ENCODE results near the gene ARFGEF3.

Gene ARFGEF3

GRCh38 chr6:138293428-138294395 is 132.0 kb downstream of the ARFGEF3 start:
- Mint-ChIP-seq H3K36me3 (no peaks in the 10 kb centered on the region), H3K27me3 (no peaks in the 10 kb centered on the region), H3K4me1 (no peaks in the 10 kb centered on the region), H3K9me3 (no peaks in the 10 kb centered on the region), H3K27ac (no peak overlapping the region), H3K4me3 (no peak overlapping the region)
- no peak for DNase-seq
- CTCF ChIA-PET: no interaction called here

DNA sequence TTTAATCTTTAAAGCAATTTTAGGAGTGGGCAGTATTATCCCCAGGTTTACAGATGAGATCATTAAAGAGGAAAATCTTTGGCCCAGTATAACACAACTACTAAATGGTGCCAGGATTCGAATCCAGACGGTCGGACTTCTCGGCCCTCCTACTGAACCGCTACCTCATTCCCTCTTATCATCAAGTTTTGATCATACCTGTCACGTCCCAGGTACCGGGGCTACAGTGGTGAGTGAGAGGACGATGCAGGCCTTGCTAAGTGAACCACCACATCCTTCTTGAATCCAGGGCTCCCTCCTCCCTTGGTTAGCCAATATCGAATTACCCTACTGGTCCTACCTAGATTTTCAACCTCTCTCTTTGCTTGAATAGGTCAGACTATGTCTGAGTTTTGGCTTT is 134.6 kb downstream of the ARFGEF3 start:
- Mint-ChIP-seq H3K4me1 (no peaks in the 10 kb centered on the region), H3K27ac (no peak overlapping the region), H3K27me3 (no peaks in the 10 kb centered on the region), H3K9me3 (no peaks in the 10 kb centered on the region), H3K4me3 (no peak overlapping the region), H3K36me3 (no peaks in the 10 kb centered on the region)
- no peak for DNase-seq
- CTCF ChIA-PET: no interaction called here

DNA sequence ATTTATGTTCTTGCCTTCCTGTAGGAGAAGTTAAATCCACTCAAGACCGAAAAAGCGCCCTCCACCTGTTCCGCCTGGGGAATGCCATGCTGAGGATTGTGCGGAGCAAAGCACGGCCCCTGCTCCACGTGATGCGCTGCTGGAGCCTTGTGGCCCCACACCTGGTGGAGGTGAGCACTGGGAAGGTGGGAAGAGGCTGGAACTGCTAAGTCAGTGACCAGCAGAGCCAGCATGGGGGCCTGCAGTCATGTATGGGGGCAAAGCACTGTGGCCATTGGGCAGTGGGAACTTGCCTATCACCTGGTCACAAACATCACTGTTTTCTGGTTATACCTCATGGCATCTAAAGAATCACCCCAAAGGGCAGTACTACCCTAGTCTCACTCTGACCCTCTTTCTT is 135.0 kb downstream of the ARFGEF3 start:
- Mint-ChIP-seq H3K27ac (no peak overlapping the region), H3K36me3 (no peaks in the 10 kb centered on the region), H3K4me1 (no peaks in the 10 kb centered on the region), H3K9me3 (no peaks in the 10 kb centered on the region), H3K4me3 (no peak overlapping the region), H3K27me3 (no peaks in the 10 kb centered on the region)
- DNase-seq: no peak
- CTCF ChIA-PET: interaction anchor here (0.8 to 1.2 kb wide), 2 partner anchors 9 to 13 kb away, joined by 4 read pairs; no protein-coding TSS in a partner anchor

DNA sequence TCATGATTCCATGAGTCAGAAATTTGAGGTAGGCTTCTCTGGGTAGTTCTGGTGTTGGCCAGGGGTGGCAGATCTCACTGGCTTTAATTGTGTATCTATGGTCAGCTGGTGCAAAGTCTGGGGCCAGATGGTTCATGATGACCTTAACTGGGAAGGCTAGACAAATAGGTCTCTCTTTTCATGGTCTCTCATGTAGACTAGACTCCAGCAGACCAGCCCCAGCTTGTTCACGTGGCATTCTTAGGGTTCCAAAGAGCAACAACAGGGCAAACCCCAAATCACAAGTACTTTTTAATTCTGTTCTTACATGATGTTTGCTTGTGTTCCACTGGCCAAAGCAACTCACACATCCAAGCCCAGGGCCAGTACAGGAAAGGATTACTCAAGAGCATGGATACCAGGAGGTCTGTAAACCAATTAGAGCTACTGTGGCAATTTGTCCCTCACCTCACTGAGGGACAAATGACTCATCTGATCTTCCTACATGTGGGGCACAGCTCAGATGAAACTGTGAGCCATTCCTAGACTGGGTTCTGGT is 136.1 kb downstream of the ARFGEF3 start:
- Mint-ChIP-seq H3K27ac (no peak overlapping the region), H3K4me3 (no peak overlapping the region), H3K9me3 (no peaks in the 10 kb centered on the region), H3K4me1 (no peaks in the 10 kb centered on the region), H3K27me3 (no peaks in the 10 kb centered on the region), H3K36me3 (no peaks in the 10 kb centered on the region)
- CTCF ChIA-PET: interaction anchor here (0.8 to 1.4 kb wide), 3 partner anchors 9 to 14 kb away, joined by 3 to 4 read pairs (median 4); no protein-coding TSS in a partner anchor
- no peak for DNase-seq

DNA sequence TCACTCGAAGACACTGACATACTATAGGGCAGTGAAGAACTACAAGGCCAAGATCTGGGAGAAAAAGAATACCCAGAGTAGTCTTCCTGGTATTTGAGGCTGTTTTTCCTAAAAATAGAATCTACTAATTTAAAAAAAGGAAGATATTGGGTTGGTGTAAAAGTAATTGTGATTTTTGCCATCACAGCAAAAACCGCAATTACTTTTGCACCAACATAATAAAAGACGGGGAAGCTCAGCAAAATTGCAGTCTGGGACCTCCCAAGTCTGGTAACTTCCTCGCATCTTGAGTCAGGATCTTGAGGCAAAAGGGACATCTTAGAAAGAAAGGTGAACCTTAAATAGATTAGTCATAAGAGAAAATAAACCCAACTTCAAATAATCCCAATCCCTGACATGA is 138.7 kb downstream of the ARFGEF3 start:
- H3K27ac Mint-ChIP-seq: no peak overlapping the region
- H3K4me3 Mint-ChIP-seq: no peak overlapping the region
- H3K4me1 Mint-ChIP-seq: no peaks in the 10 kb centered on the region
- H3K27me3 Mint-ChIP-seq: no peaks in the 10 kb centered on the region
- CTCF ChIA-PET: no interaction called here
- no peaks in the 10 kb centered on the region for H3K9me3 Mint-ChIP-seq
- no peaks in the 10 kb centered on the region for H3K36me3 Mint-ChIP-seq
- no peak for DNase-seq

GRCh38 chr6:138302554-138302953 is 140.8 kb downstream of the ARFGEF3 start:
- Mint-ChIP-seq H3K27ac (no peak overlapping the region), H3K9me3 (no peaks in the 10 kb centered on the region), H3K36me3 (no peaks in the 10 kb centered on the region), H3K4me3 (no peak overlapping the region), H3K4me1 (no peaks in the 10 kb centered on the region), H3K27me3 (no peaks in the 10 kb centered on the region)
- DNase-seq: no peak
- CTCF ChIA-PET: no interaction called here

GRCh38 chr6:138307352-138307751 is 145.6 kb downstream of the ARFGEF3 start:
- H3K9me3 Mint-ChIP-seq: no peaks in the 10 kb centered on the region
- H3K36me3 Mint-ChIP-seq: no peaks in the 10 kb centered on the region
- no peak overlapping the region for H3K4me3 Mint-ChIP-seq
- no peak for DNase-seq
- no peaks in the 10 kb centered on the region for H3K27me3 Mint-ChIP-seq
- CTCF ChIA-PET: no interaction called here
- no peaks in the 10 kb centered on the region for H3K4me1 Mint-ChIP-seq
- H3K27ac Mint-ChIP-seq: no peak overlapping the region

DNA sequence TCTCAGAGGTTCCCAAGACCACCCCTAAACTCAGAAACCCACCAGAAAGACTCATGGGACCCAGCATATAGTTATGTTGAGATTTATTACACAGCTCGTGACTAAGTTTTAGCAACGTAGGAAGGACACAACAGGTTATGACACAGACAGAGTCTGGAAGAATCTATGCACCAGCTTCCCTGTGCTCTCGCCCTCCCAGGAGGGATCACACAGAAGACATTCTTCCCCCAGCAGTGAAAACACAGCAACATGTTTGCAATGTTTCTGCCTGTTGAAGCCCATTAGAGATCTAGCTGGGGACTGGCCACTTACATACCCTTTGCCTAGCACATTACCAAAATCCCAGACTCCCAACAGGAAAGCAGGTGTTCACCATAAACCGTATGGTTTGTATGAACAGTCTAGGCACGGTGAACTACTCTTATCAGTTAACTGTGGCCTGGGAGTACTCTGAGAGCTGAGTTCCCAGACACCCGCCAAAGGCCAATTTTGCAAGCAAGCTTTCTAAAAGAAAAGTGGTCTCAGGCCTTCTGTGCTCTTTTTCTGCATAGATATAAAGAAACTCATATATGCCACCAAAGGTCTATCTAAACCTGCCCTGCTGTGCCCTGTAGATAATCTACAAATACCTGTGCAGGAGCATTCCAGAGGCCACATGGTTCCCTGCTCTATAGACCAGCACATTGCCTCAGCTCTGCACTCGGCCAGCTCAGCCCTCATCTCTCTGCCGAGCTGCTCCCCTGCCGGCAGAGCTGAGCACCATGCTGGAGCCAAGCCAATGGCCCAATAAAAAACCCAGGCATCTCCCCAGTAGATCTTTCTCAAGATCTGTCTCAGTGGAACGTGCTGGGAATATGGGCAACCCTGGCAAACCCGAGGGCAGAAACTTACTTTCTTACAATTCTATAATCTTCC is 146.3 kb downstream of the ARFGEF3 start:
- no peak for DNase-seq
- peaks cover 1% of the 10 kb centered on the region for H3K27me3 Mint-ChIP-seq
- no peaks in the 10 kb centered on the region for H3K4me1 Mint-ChIP-seq
- no peak overlapping the region for H3K27ac Mint-ChIP-seq
- H3K4me3 Mint-ChIP-seq: no peak overlapping the region
- no peaks in the 10 kb centered on the region for H3K9me3 Mint-ChIP-seq
- CTCF ChIA-PET: no interaction called here
- H3K36me3 Mint-ChIP-seq: no peaks in the 10 kb centered on the region

GRCh38 chr6:138308731-138309110 is 147.0 kb downstream of the ARFGEF3 start:
- CTCF ChIA-PET: no interaction called here
- H3K36me3 Mint-ChIP-seq: no peaks in the 10 kb centered on the region
- H3K4me1 Mint-ChIP-seq: no peaks in the 10 kb centered on the region
- H3K27me3 Mint-ChIP-seq: peaks cover 4% of the 10 kb centered on the region
- no peaks in the 10 kb centered on the region for H3K9me3 Mint-ChIP-seq
- no peak overlapping the region for H3K27ac Mint-ChIP-seq
- DNase-seq: no peak
- no peak overlapping the region for H3K4me3 Mint-ChIP-seq

DNA sequence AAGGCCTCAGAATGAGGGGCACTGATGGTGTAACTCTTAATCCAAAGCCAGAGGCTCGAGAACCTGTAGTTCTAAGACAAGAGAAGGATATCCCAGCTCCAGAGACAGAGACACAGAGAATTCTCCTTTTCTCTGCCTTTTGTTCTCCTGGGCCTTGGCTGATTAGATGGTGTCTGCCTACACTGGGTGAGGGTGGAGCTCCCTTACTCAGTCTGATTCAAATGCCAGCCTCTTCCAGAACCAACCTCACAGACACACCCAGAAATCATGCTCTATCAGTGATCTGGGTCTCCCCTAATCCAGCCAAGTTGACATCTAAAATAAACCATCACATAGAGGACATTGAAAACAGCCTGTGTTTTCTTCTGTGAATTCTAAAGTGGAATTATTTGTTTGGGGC is 148.0 kb downstream of the ARFGEF3 start:
- no peaks in the 10 kb centered on the region for H3K4me1 Mint-ChIP-seq
- CTCF ChIA-PET: no interaction called here
- peaks cover 4% of the 10 kb centered on the region for H3K27me3 Mint-ChIP-seq
- H3K4me3 Mint-ChIP-seq: no peak overlapping the region
- H3K36me3 Mint-ChIP-seq: no peaks in the 10 kb centered on the region
- DNase-seq: no peak
- H3K9me3 Mint-ChIP-seq: no peaks in the 10 kb centered on the region
- no peak overlapping the region for H3K27ac Mint-ChIP-seq

DNA sequence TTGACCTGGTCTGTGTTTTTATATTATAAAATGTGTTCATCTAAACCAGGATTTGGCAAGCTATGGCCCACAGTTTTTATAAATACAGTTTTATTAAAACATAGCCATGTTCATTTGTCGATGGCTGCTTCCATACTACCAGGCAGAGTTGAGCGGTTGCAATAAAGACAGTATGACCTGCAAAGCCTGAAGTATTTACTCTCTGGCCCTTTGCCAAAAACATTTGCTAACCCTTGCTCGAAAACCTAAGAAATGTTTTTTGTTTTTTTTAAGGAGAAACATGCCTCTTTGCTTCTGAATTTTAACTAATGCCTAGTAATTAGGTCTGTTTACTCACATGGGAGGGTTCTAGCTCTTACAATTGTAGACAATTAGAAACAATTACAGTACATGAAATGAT is 148.6 kb downstream of the ARFGEF3 start:
- no peaks in the 10 kb centered on the region for H3K4me1 Mint-ChIP-seq
- H3K27me3 Mint-ChIP-seq: peaks cover 5% of the 10 kb centered on the region
- DNase-seq: no peak
- H3K4me3 Mint-ChIP-seq: no peak overlapping the region
- no peaks in the 10 kb centered on the region for H3K36me3 Mint-ChIP-seq
- no peak overlapping the region for H3K27ac Mint-ChIP-seq
- CTCF ChIA-PET: no interaction called here
- H3K9me3 Mint-ChIP-seq: no peaks in the 10 kb centered on the region

DNA sequence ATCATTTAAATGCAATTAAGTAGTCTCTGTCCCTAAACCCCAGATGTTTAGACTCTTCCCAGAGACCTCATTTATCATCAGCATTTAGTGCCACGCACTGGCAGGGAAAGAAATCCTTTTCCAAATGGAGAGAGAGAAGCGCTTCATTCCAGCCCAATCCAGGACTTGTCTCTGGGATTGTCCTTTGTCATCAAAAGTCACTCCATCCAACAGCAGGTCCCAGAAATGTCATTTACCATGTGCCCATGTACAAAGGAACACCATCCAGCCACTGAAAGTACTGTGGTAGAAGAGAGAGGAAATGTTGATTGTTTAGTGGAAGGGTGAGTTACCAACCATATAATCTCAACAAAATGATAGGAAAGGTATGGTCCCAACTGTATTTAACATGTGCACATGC is 149.1 kb downstream of the ARFGEF3 start:
- no peak overlapping the region for H3K4me3 Mint-ChIP-seq
- H3K36me3 Mint-ChIP-seq: no peaks in the 10 kb centered on the region
- no peaks in the 10 kb centered on the region for H3K9me3 Mint-ChIP-seq
- H3K27ac Mint-ChIP-seq: no peak overlapping the region
- H3K27me3 Mint-ChIP-seq: peaks cover 8% of the 10 kb centered on the region
- CTCF ChIA-PET: no interaction called here
- no peaks in the 10 kb centered on the region for H3K4me1 Mint-ChIP-seq
- no peak for DNase-seq

DNA sequence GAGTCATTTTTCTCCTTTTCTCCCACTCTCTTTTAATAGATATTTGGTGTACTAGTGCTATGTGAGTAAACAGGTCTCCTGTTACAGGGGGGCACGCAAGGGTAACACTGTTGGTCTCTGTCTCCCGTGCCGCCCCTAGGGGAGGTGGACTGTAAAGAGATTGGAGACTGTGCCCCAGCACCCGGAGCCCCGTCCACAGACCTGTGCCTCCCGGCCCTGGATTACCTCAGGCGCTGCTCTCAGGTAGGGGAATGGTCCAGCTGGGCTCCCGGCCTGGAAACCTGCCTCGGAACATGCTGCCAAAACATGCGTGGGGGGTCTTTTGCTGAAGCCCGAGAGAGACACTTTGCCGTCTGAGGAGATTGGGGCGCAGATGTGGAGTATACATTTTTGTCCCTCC is 149.5 kb downstream of the ARFGEF3 start:
- H3K36me3 Mint-ChIP-seq: no peaks in the 10 kb centered on the region
- CTCF ChIA-PET: no interaction called here
- no peaks in the 10 kb centered on the region for H3K4me1 Mint-ChIP-seq
- no peak for DNase-seq
- no peak overlapping the region for H3K4me3 Mint-ChIP-seq
- no peak overlapping the region for H3K27ac Mint-ChIP-seq
- H3K27me3 Mint-ChIP-seq: peaks cover 8% of the 10 kb centered on the region
- H3K9me3 Mint-ChIP-seq: no peaks in the 10 kb centered on the region

- CTCF ChIA-PET: no interaction called here
- Mint-ChIP-seq H3K4me1 (no peaks in the 10 kb centered on the region), H3K27me3 (peaks cover 7% of the 10 kb centered on the region), H3K4me3 (no peak overlapping the region), H3K36me3 (no peaks in the 10 kb centered on the region), H3K9me3 (no peaks in the 10 kb centered on the region), H3K27ac (no peak overlapping the region)
- DNase-seq: no peak
These were observed 157.1 kb downstream of the ARFGEF3 start for GRCh38 chr6:138318741-138319375.

Measured in activated naive CD4-positive, alpha-beta T cell treated with anti-CD3 and anti-CD28 coated beads, Interleukin-2, amount 10 ng/mL, durations not matched to agents 7 days and 5 days (primary cell).